SU-DHL-6 (cell line): ENCODE results near the gene SKI.

Experiments
- H2AFZ ChIP-seq: fragments of 200-600 bp; sonication (generic); 2 replicates; pipeline ENCODE4 v1.6.1; 2014; ENCODE audit warnings: low read depth, mild to moderate bottlenecking, moderate library complexity, mixed read lengths, antibody characterized with exemption, low read length; ENCODE audit not compliant: severe bottlenecking
- H3F3A ChIP-seq: fragments of 200-600 bp; shearing (Covaris generic); 2 replicates; pipeline ENCODE4 v1.6.0; 2016; ENCODE audit warnings: antibody characterized with exemption, mild to moderate bottlenecking; ENCODE audit not compliant: insufficient read depth
- H3K27ac ChIP-seq: fragments of 200-600 bp; sonication (generic); 2 replicates; pipeline ENCODE4 v1.5.1; 2016; ENCODE audit warnings: low read depth, mild to moderate bottlenecking, low read length, moderate library complexity, mixed read lengths
- H3K27me3 ChIP-seq: fragments of 200-600 bp; sonication (generic), shearing (Covaris generic); 2 replicates; pipeline ENCODE4 v1.6.0; 2014; ENCODE audit warnings: mild to moderate bottlenecking, low read length
- H3K36me3 ChIP-seq: fragments of 200-600 bp; sonication (generic); 2 replicates; pipeline ENCODE4 v1.6.1; 2014; ENCODE audit warnings: mild to moderate bottlenecking, low read length, mixed read lengths
- H3K4me2 ChIP-seq: fragments of 300-600, 200-600 bp; shearing (Covaris generic), sonication (generic); 2 replicates; pipeline ENCODE4 v1.6.0; 2014; ENCODE audit warnings: low read length, low read depth, mild to moderate bottlenecking; ENCODE audit not compliant: poor library complexity, severe bottlenecking
- H3K4me3 ChIP-seq: fragments of 200-600 bp; sonication (generic); 2 replicates; pipeline ENCODE4 v1.5.1; 2014; ENCODE audit warnings: antibody characterized with exemption, low read length, mild to moderate bottlenecking, mixed read lengths; ENCODE audit not compliant: insufficient read depth, poor library complexity, severe bottlenecking
- H3K79me2 ChIP-seq: fragments of 200-600 bp; sonication (generic); 2 replicates; pipeline ENCODE4 v1.6.1; 2014; ENCODE audit warnings: mild to moderate bottlenecking, low read length, moderate library complexity; ENCODE audit not compliant: insufficient read depth
- H3K9ac ChIP-seq: fragments of 200-600 bp; sonication (generic); 2 replicates; pipeline ENCODE4 v1.7.0; 2014; ENCODE audit warnings: mild to moderate bottlenecking, low read length
- H3K9me2 ChIP-seq: fragments of 200-600 bp; sonication (generic); replicated peaks from 2 replicates; pipeline ENCODE4 v1.6.1; 2014; ENCODE audit warnings: low read length; ENCODE audit not compliant: insufficient read depth
- H3K9me3 ChIP-seq: fragments of 200-600 bp; sonication (generic); 2 replicates; pipeline ENCODE4 v1.6.1; 2014; ENCODE audit warnings: low read length, mixed read lengths; ENCODE audit not compliant: insufficient read depth
- H4K20me1 ChIP-seq: fragments of 200-600 bp; sonication (generic); 2 replicates; pipeline ENCODE4 v1.6.1; 2014; ENCODE audit warnings: low read depth, mild to moderate bottlenecking, antibody characterized with exemption, low read length, moderate library complexity, mixed read lengths
- EZH2phosphoT487 ChIP-seq: fragments of 200-600 bp; sonication (generic), shearing (Covaris generic); conservative IDR thresholded peaks from 2 replicates; pipeline ENCODE4 v1.6.1; 2018; ENCODE audit warnings: mild to moderate bottlenecking, antibody characterized with exemption, low read length, moderate library complexity, mixed read lengths
- TF ChIP-seq, protein P1 (sequence below): fragments of 200-600 bp; sonication (generic); IDR thresholded peaks from one replicate; pipeline ENCODE4 v1.5.1; 2017; ENCODE audit warnings: antibody characterized with exemption, mild to moderate bottlenecking, low read length, moderate library complexity; ENCODE audit not compliant: insufficient read depth, poor library complexity, severe bottlenecking

The SKI gene

DNA sequence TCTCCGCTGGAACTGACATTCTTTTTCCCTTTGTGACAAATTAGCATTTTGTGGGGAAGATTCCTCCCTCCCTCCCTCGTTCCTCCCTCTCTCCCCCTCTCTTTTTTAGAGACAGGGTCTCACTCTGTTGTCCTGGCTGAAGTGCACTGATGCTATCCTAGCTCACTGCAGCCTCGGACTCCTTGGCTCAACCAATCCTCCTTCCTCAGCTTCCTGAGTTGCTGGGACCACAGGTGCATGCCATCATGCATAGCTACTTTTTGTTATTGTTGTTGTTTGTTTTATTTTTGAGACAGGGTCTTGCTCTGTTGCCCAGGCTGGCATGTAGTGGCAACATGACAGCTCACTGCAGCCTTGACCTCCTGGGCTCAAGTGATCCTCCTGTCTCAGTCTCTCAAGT lies 6.8 kb upstream of the SKI start:
- Histone ChIP-seq H3K9ac (no peak overlapping the region), H3K9me3 (no peaks in the 10 kb centered on the region), H3K4me2 (no peak overlapping the region), H3K27me3 (no peaks in the 10 kb centered on the region), H3K27ac (no peak overlapping the region), H2AFZ (no peak overlapping the region), H3K9me2 (no peaks in the 10 kb centered on the region), H3F3A (no peaks in the 10 kb centered on the region), H3K4me3 (no peak overlapping the region), H3K79me2 (no peaks in the 10 kb centered on the region), H4K20me1 (no peaks in the 10 kb centered on the region), H3K36me3 (no peaks in the 10 kb centered on the region)
- TF ChIP-seq EZH2phosphoT487 = no peak
- TF ChIP-seq, protein P1, sequence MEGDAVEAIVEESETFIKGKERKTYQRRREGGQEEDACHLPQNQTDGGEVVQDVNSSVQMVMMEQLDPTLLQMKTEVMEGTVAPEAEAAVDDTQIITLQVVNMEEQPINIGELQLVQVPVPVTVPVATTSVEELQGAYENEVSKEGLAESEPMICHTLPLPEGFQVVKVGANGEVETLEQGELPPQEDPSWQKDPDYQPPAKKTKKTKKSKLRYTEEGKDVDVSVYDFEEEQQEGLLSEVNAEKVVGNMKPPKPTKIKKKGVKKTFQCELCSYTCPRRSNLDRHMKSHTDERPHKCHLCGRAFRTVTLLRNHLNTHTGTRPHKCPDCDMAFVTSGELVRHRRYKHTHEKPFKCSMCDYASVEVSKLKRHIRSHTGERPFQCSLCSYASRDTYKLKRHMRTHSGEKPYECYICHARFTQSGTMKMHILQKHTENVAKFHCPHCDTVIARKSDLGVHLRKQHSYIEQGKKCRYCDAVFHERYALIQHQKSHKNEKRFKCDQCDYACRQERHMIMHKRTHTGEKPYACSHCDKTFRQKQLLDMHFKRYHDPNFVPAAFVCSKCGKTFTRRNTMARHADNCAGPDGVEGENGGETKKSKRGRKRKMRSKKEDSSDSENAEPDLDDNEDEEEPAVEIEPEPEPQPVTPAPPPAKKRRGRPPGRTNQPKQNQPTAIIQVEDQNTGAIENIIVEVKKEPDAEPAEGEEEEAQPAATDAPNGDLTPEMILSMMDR = no peak

DNA sequence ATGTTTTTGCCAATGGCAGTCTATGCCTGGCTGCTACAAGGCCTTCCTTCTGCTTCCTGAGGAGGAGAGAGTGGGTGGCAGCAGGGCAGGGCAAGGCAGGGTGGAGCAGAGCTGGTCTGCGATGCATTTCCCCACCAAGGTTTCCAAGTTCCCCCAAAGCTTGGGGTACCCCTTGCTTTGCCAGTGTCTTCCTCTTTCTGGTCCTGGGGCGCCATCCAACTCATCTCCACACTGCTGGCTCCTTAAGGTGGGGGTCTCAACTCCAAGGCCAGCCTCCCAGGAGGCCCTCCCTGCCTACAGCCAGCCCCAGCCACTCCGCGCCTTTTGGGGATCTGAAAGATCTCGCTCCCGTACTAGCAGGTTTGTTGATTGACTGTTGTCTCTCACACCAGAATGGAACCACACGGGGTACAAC lies 3.9 kb upstream of the SKI start:
- H3K27me3 ChIP-seq = no peaks in the 10 kb centered on the region
- H3K4me3 ChIP-seq = no peak overlapping the region
- no peaks in the 10 kb centered on the region for H3F3A ChIP-seq
- no peaks in the 10 kb centered on the region for H3K79me2 ChIP-seq
- no peak overlapping the region for H3K27ac ChIP-seq
- H2AFZ ChIP-seq = no peak overlapping the region
- no peaks in the 10 kb centered on the region for H4K20me1 ChIP-seq
- H3K36me3 ChIP-seq = no peaks in the 10 kb centered on the region
- no peak overlapping the region for H3K9ac ChIP-seq
- no peaks in the 10 kb centered on the region for H3K9me3 ChIP-seq
- no peaks in the 10 kb centered on the region for H3K9me2 ChIP-seq
- H3K4me2 ChIP-seq = no peak overlapping the region
- TF ChIP-seq, protein P1 = no peak
- no peak for TF ChIP-seq EZH2phosphoT487

DNA sequence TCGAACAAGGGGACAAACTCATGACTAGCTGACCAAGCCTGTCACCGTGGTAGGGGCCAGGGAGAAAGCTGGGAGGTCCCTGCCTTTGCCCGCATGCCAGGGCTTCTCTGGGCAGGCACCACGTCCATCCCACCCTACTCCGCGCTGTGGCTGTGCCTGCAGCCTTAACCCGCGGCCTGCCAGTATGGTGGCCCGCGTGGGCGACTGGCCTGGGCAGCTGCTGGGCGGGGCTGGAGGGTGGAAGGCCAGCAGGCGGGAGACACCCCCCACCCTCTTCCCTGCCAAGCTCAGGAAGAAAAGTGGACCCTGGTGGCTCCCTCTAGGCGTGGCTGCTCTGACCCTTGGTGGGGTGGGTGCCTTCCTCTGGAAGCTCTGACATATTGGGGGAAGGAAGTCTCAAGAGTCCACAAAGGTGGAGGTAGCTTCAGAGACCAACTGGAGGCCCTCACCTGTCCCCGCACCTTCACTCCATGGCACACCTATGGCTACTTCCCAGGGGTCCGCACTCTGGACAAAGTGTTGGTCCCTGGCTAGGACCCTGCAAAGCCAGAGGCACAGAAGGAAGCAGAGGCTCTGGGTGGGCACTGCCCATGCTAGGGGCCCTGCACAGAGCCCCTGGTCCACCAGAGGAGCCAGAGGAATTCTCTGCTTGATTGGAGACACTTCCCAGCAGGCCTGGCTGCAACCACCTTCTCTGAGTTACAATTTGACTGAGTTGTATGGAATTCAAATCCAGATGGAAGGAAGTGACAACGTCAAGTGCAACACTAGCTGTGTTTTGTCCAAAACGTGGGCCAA lies 3.3 kb upstream of the SKI start:
- no peak overlapping the region for H3K9ac ChIP-seq
- no peak overlapping the region for H3K4me3 ChIP-seq
- no peaks in the 10 kb centered on the region for H3K27me3 ChIP-seq
- H3K4me2 ChIP-seq = no peak overlapping the region
- no peak overlapping the region for H2AFZ ChIP-seq
- no peak for TF ChIP-seq EZH2phosphoT487
- TF ChIP-seq, protein P1 = no peak
- H4K20me1 ChIP-seq = no peaks in the 10 kb centered on the region
- no peaks in the 10 kb centered on the region for H3F3A ChIP-seq
- no peaks in the 10 kb centered on the region for H3K79me2 ChIP-seq
- no peaks in the 10 kb centered on the region for H3K36me3 ChIP-seq
- no peak overlapping the region for H3K27ac ChIP-seq
- no peaks in the 10 kb centered on the region for H3K9me2 ChIP-seq
- H3K9me3 ChIP-seq = no peaks in the 10 kb centered on the region
